KBM-7 (cell line): ENCODE measurements around the gene TOLLIP.

ENCODE experiments used
- DNase-seq: peaks from one replicate; pipeline ENCODE4 v3.0.0-alpha.2; 2015
- in situ Hi-C: fragments of 300-500 bp; cut with MboI; formaldehyde crosslinking; loops from 2 replicates; pipeline ENCODE4 v1.14.3; 2020; ENCODE audit warnings: low sequenced_read_pairs, low pct_unique_long_range_greater_than_20kb, mixed read lengths

Gene TOLLIP

GRCh38 chr11:1302041-1302460 lies 7.4 kb downstream of the TOLLIP start:
- in situ Hi-C loops: no loop called here
- DNase-seq: no peak

- no peak for DNase-seq
- in situ Hi-C loops: no loop called here
Observed at GRCh38 chr11:1301220-1302000, 8.0 kb downstream of the TOLLIP start.

- in situ Hi-C loops: no loop called here
- DNase-seq: no peak
Observed at GRCh38 chr11:1300569-1301187, 8.8 kb downstream of the TOLLIP start.

- in situ Hi-C loops: no loop called here
Observed at GRCh38 chr11:1300121-1300520, 9.3 kb downstream of the TOLLIP start.

GRCh38 chr11:1299621-1300020 lies 9.8 kb downstream of the TOLLIP start:
- DNase-seq: no peak
- in situ Hi-C loops: no loop called here

More at GRCh38 chr11:1300121-1300520, 9.3 kb downstream of the TOLLIP start:
- no peak for DNase-seq

- in situ Hi-C loops: no loop called here
- DNase-seq: peak; percentile 70
Observed at GRCh38 chr11:1298695-1299492, 10.5 kb downstream of the TOLLIP start.

- in situ Hi-C loops: no loop called here
- no peak for DNase-seq
Observed at GRCh38 chr11:1297576-1298473, 11.6 kb downstream of the TOLLIP start.

GRCh38 chr11:1297011-1297575 lies 12.3 kb downstream of the TOLLIP start:
- DNase-seq: no peak
- in situ Hi-C loops: no loop called here

- in situ Hi-C loops: no loop called here
- DNase-seq: no peak
Observed at GRCh38 chr11:1296287-1296686, 13.1 kb downstream of the TOLLIP start.

- in situ Hi-C loops: no loop called here
- no peak for DNase-seq
Observed at GRCh38 chr11:1295591-1295990, 13.8 kb downstream of the TOLLIP start.

- DNase-seq: no peak
- in situ Hi-C loops: no loop called here
Observed at GRCh38 chr11:1295086-1295485, 14.3 kb downstream of the TOLLIP start.

GRCh38 chr11:1293619-1294015 lies 15.8 kb downstream of the TOLLIP start:
- DNase-seq: peak; percentile 15
- in situ Hi-C loops: no loop called here

GRCh38 chr11:1292644-1293618 lies 16.5 kb downstream of the TOLLIP start:
- in situ Hi-C loops: no loop called here
- DNase-seq: no peak

- no peak for DNase-seq
- in situ Hi-C loops: no loop called here
Observed at GRCh38 chr11:1292018-1292643, 17.3 kb downstream of the TOLLIP start.

GRCh38 chr11:1291295-1292017 lies 18.0 kb downstream of the TOLLIP start:
- in situ Hi-C loops: no loop called here
- no peak for DNase-seq
